ENCODE data around the gene TTC4. TPM values are rescaled to one million over a fixed set of nuclear protein-coding genes. Genes with fewer than 3 reads are reported as not detected.

Gene TTC4
- polyA plus RNA-seq, 1 experiment, result 22.7 TPM

- no peak for TF ChIP-seq CTCF (IDR thresholded peaks at IDR 0.05; ENCODE audit: low read depth, low read length)
- CTCF ChIA-PET, result interaction anchor here (1.9 kb wide), 1 partner anchor 28 kb away, joined by 4 read pairs; no protein-coding TSS in a partner anchor
- no peak overlapping the region for H3K4me3 ChIP-seq (ENCODE audit: low read depth, low read length)
- H3K9me3 ChIP-seq (ENCODE audit: control insufficient read depth, insufficient read depth, low read length), result no peaks in the 10 kb centered on the region
- POLR2A ChIA-PET, result no interaction called here
- no peak for DNase-seq (ENCODE audit: low read depth, low spot score)
- H3K27me3 ChIP-seq (ENCODE audit: control insufficient read depth, insufficient read depth, low read length), result peaks cover 13% of the 10 kb centered on the region
- no peak overlapping the region for H3K27ac ChIP-seq (ENCODE audit: low read depth, low read length)
Observed at GRCh38 chr1:54699936-54700525, 15.6 kb upstream of the TTC4 start.

- Histone ChIP-seq H3K9me3 (ENCODE audit: control insufficient read depth, insufficient read depth, low read length) (no peaks in the 10 kb centered on the region), H3K27ac (ENCODE audit: low read depth, low read length) (no peak overlapping the region), H3K4me3 (ENCODE audit: low read depth, low read length) (no peak overlapping the region), H3K27me3 (ENCODE audit: control insufficient read depth, insufficient read depth, low read length) (peaks cover 11% of the 10 kb centered on the region)
- ChIA-PET CTCF (interaction anchor here (1.9 kb wide), 1 partner anchor 29 kb away, joined by 4 read pairs; no protein-coding TSS in a partner anchor), POLR2A (no interaction called here)
- DNase-seq (ENCODE audit: low read depth, low spot score), result no peak
- no peak for TF ChIP-seq CTCF (IDR thresholded peaks at IDR 0.05; ENCODE audit: low read depth, low read length)
Observed at GRCh38 chr1:54701066-54701465, 14.6 kb upstream of the TTC4 start.

GRCh38 chr1:54701996-54702395, 13.7 kb upstream of the TTC4 start:
- DNase-seq (ENCODE audit: low read depth, low spot score), result no peak
- Histone ChIP-seq H3K27ac (ENCODE audit: low read depth, low read length) (no peak overlapping the region), H3K4me3 (ENCODE audit: low read depth, low read length) (no peak overlapping the region), H3K27me3 (ENCODE audit: control insufficient read depth, insufficient read depth, low read length) (peaks cover 17% of the 10 kb centered on the region), H3K9me3 (ENCODE audit: control insufficient read depth, insufficient read depth, low read length) (no peaks in the 10 kb centered on the region)
- no peak for TF ChIP-seq CTCF (IDR thresholded peaks at IDR 0.05; ENCODE audit: low read depth, low read length)
- POLR2A ChIA-PET, result no interaction called here
- CTCF ChIA-PET, result no interaction called here

- POLR2A ChIA-PET, result no interaction called here
- H3K27ac ChIP-seq (ENCODE audit: low read depth, low read length), result no peak overlapping the region
- DNase-seq (ENCODE audit: low read depth, low spot score), result no peak
- CTCF ChIA-PET, result no interaction called here
- peaks cover 21% of the 10 kb centered on the region for H3K27me3 ChIP-seq (ENCODE audit: control insufficient read depth, insufficient read depth, low read length)
- TF ChIP-seq CTCF (IDR thresholded peaks at IDR 0.05; ENCODE audit: low read depth, low read length), result no peak
- no peaks in the 10 kb centered on the region for H3K9me3 ChIP-seq (ENCODE audit: control insufficient read depth, insufficient read depth, low read length)
- no peak overlapping the region for H3K4me3 ChIP-seq (ENCODE audit: low read depth, low read length)
Observed at GRCh38 chr1:54703471-54703870, 12.2 kb upstream of the TTC4 start.

GRCh38 chr1:54705153-54705552, 10.5 kb upstream of the TTC4 start:
- H3K4me3 ChIP-seq (ENCODE audit: low read depth, low read length), result no peak overlapping the region
- H3K27ac ChIP-seq (ENCODE audit: low read depth, low read length), result no peak overlapping the region
- POLR2A ChIA-PET, result no interaction called here
- CTCF ChIA-PET, result interaction anchor here (1.2 kb wide), 1 partner anchor 240 kb away, joined by 3 read pairs; no protein-coding TSS in a partner anchor
- H3K9me3 ChIP-seq (ENCODE audit: control insufficient read depth, insufficient read depth, low read length), result no peaks in the 10 kb centered on the region
- DNase-seq (ENCODE audit: low read depth, low spot score), result no peak
- no peak for TF ChIP-seq CTCF (IDR thresholded peaks at IDR 0.05; ENCODE audit: low read depth, low read length)
- peaks cover 31% of the 10 kb centered on the region for H3K27me3 ChIP-seq (ENCODE audit: control insufficient read depth, insufficient read depth, low read length)

All from AG04450 (cell line).